Gastrocnemius medialis (tissue), 4 donors: ENCODE data around the gene KCP. TPM values are rescaled to one million over a fixed set of nuclear protein-coding genes. Genes with fewer than 3 reads are reported as not detected.

Experiments
- ATAC-seq, 2 donors: fragments of 150-250 bp; one replicate each; pipeline ENCODE4 v1.9.1; 2016
- DNase-seq, 2 donors: peaks; one replicate each; pipeline ENCODE4 v3.0.0-alpha.2; 2019
- H3K27ac ChIP-seq, 4 donors: fragments of 200-600 bp; sonication (generic); 1 replicate in 1 of 4; 2 replicates in 3 of 4; pipeline ENCODE4 v1.5.1; 2016 to 2018; ENCODE audit warnings: mild to moderate bottlenecking in 2 of 4, moderate library complexity in 1 of 4
- H3K27me3 ChIP-seq, 3 donors: fragments of 200-600 bp; sonication (generic) in 2 of 3; 1 replicate in 1 of 3; 2 replicates in 2 of 3; pipeline versions ENCODE4 v1.5.1 to v1.6.0; 2016 to 2019; ENCODE audit warnings: mild to moderate bottlenecking in 1 of 3, moderate library complexity in 1 of 3
- H3K36me3 ChIP-seq, 2 donors: fragments of 200-600 bp; sonication (generic) in 1 of 2; one replicate each; pipeline ENCODE4 v1.5.1; 2017 to 2018
- H3K4me1 ChIP-seq, 2 donors: fragments of 200-600 bp; sonication (generic) in 1 of 2; one replicate each; pipeline ENCODE4 v1.5.1; 2016 to 2017; ENCODE audit warnings: mild to moderate bottlenecking in 2 of 2
- H3K4me3 ChIP-seq, 4 donors: fragments of 200-600 bp; sonication (generic) in 3 of 4; 1 replicate in 1 of 4; 2 replicates in 3 of 4; pipeline ENCODE4 v1.5.1; 2016 to 2019; ENCODE audit warnings: mild to moderate bottlenecking in 2 of 4
- H3K9me3 ChIP-seq, 3 donors: fragments of 200-600 bp; sonication (generic) in 2 of 3; 1 replicate in 1 of 3; 2 replicates in 2 of 3; pipeline ENCODE4 v1.5.1; 2016 to 2019
- CTCF ChIP-seq, 5 experiments: fragments of 450-650 bp in 3 of 5; fragments of 200-600 bp in 2 of 5; sonication (generic) in 2 of 5; IDR thresholded peaks in 4 of 5; conservative IDR thresholded peaks in 1 of 5; 1 replicate in 4 of 5; 2 replicates in 1 of 5; pipeline ENCODE4 v1.5.1; 2016 to 2019; ENCODE audit warnings: antibody characterized with exemption in 5 of 5, mild to moderate bottlenecking in 3 of 5, moderate library complexity in 3 of 5
- POLR2A ChIP-seq, 2 donors: fragments of 450-650 bp; IDR thresholded peaks; one replicate each; pipeline ENCODE4 v1.6.1; 2017; ENCODE audit warnings: antibody characterized with exemption in 2 of 2, mild to moderate bottlenecking in 2 of 2, moderate library complexity in 2 of 2
- in situ Hi-C, 4 donors: fragments of 200-750 bp; cut with MboI; loops; one replicate each; pipeline versions ENCODE4 v1.15.0 to v1.8.0; 2017; ENCODE audit warnings: low sequenced_read_pairs in 4 of 4
- intact Hi-C: fragments of 100-400 bp; cut with DNase I; formaldehyde crosslinking; loops from one replicate; pipeline ENCODE4 v1.15.1; 2023; ENCODE audit warnings: low total_unique reads
- total RNA-seq, 4 donors: library from RNA; depleted of rRNA; stranded (reverse); fragments of >200 nt; gene quantifications; one replicate each; pipeline versions ENCODE4 v1.1.0 to v1.2.3, GENCODE V29; 2016

KCP gene
- total RNA-seq, 4 donors from 2014 or later: 0.10 TPM; not detected in 3

GRCh38 chr7:128918016-128918665 is 7.6 kb upstream of the KCP start:
- intact Hi-C loops (no loop called here), in situ Hi-C loops (no loop called here)
- Histone ChIP-seq H3K4me1 (peaks cover 0 to 9% of the 10 kb centered on the region in 2 donors), H3K9me3 (no peaks in the 10 kb centered on the region), H3K4me3 (no peak overlapping the region), H3K27ac (no peak overlapping the region), H3K27me3 (peaks cover 15 to 26% (median 25%) of the 10 kb centered on the region in 3 donors), H3K36me3 (no peaks in the 10 kb centered on the region)
- TF ChIP-seq POLR2A (IDR thresholded peaks at IDR 0.05) (no peak), CTCF (IDR thresholded peaks at IDR 0.05 in 4 of 5, conservative IDR thresholded peaks at IDR 0.05 in 1 of 5) (no peak)
- ATAC-seq (no peak), DNase-seq (no peak)

GRCh38 chr7:128917122-128917521 is 6.6 kb upstream of the KCP start:
- in situ Hi-C loops (no loop called here), intact Hi-C loops (no loop called here)
- H3K4me1 ChIP-seq: peaks cover 0 to 9% of the 10 kb centered on the region in 2 donors
- no peak overlapping the region for H3K4me3 ChIP-seq
- no peak for DNase-seq
- peaks cover 14 to 26% (median 25%) of the 10 kb centered on the region in 3 donors for H3K27me3 ChIP-seq
- ATAC-seq: no peak
- H3K27ac ChIP-seq: no peak overlapping the region
- H3K9me3 ChIP-seq: no peaks in the 10 kb centered on the region
- TF ChIP-seq POLR2A (IDR thresholded peaks at IDR 0.05) (no peak), CTCF (IDR thresholded peaks at IDR 0.05 in 4 of 5, conservative IDR thresholded peaks at IDR 0.05 in 1 of 5) (no peak)
- no peaks in the 10 kb centered on the region for H3K36me3 ChIP-seq

- H3K27me3 ChIP-seq: peaks cover 9 to 31% (median 28%) of the 10 kb centered on the region in 3 donors
- no peaks in the 10 kb centered on the region for H3K36me3 ChIP-seq
- DNase-seq (no peak), ATAC-seq (no peak)
- no peaks in the 10 kb centered on the region for H3K9me3 ChIP-seq
- intact Hi-C loops: loop anchor here (1.0 kb wide), 1 partner anchor 21 kb away; the partner anchor contains the start of gene IRF5
- no peak for TF ChIP-seq POLR2A (IDR thresholded peaks at IDR 0.05)
- no peak for TF ChIP-seq CTCF (IDR thresholded peaks at IDR 0.05 in 4 of 5, conservative IDR thresholded peaks at IDR 0.05 in 1 of 5)
- H3K4me3 ChIP-seq: no peak overlapping the region
- H3K27ac ChIP-seq: no peak overlapping the region
- H3K4me1 ChIP-seq: peaks cover 0 to 9% of the 10 kb centered on the region in 2 donors
- in situ Hi-C loops: no loop called here
These were observed 6.1 kb upstream of the KCP start for GRCh38 chr7:128916643-128916915.

- DNase-seq (no peak), ATAC-seq (no peak)
- H3K27me3 ChIP-seq: peaks cover 6 to 36% (median 32%) of the 10 kb centered on the region in 3 donors
- in situ Hi-C loops (no loop called here), intact Hi-C loops (loop anchor here (1.0 kb wide), 1 partner anchor 21 kb away; the partner anchor contains the start of gene IRF5)
- TF ChIP-seq CTCF (IDR thresholded peaks at IDR 0.05 in 4 of 5, conservative IDR thresholded peaks at IDR 0.05 in 1 of 5): no peak
- no peak for TF ChIP-seq POLR2A (IDR thresholded peaks at IDR 0.05)
- no peaks in the 10 kb centered on the region for H3K9me3 ChIP-seq
- H3K4me1 ChIP-seq: peaks cover 0 to 9% of the 10 kb centered on the region in 2 donors
- peak overlapping the region in 3 of 4 donors; percentile 23 to 41 (median 28) for H3K4me3 ChIP-seq
- no peaks in the 10 kb centered on the region for H3K36me3 ChIP-seq
- H3K27ac ChIP-seq: no peak overlapping the region
These were observed 5.5 kb upstream of the KCP start for GRCh38 chr7:128915841-128916642.
